GM12892 (cell line): ENCODE data around the gene OGG1.

Source experiments
- POLR2A ChIP-seq: IDR thresholded peaks from 2 replicates; pipeline ENCODE4 v1.6.1; 2011; ENCODE audit warnings: low read depth, low read length, control low read depth
- POLR2AphosphoS5 ChIP-seq: IDR thresholded peaks from 2 replicates; pipeline ENCODE4 v1.6.1; 2011; ENCODE audit warnings: low read depth, low read length, control low read depth
- TAF1 ChIP-seq: IDR thresholded peaks from 2 replicates; pipeline ENCODE4 v1.6.1; 2011; ENCODE audit warnings: low read depth, mild to moderate bottlenecking, control low read depth, low read length, borderline replicate concordance

DNA sequence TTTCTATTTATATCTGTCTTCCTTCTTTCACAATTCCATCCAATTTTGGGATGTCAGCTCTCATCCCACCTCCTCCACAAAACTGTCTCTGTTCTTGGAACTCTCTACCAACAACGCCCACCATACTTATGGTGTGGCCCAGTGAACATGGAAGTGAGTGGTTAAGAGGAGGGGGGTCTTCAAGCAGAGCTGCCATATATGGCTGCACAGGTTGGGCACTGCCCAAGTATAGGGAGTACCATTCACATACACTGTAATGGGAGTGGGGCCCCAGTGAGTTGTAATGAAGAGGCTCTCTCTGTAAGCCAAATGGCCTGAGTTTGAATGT lies 27.9 kb downstream of the OGG1 start:
- no peak for TF ChIP-seq POLR2AphosphoS5
- no peak for TF ChIP-seq POLR2A
- no peak for TF ChIP-seq TAF1
